HG02884 (cell line): ENCODE results near the gene KAT6B.
"Not testable (repeated sequence)": the region's sequence is repeated elsewhere in the genome, so short reads cannot be mapped to it uniquely, and the experiment has no call there.

Source experiments
- ATAC-seq: cut with Tn5 transposase; IDR thresholded peaks from one replicate; pipeline ENCODE4 v1.9.1; 2021; ENCODE audit warnings: mild to moderate bottlenecking, moderate library complexity; ENCODE audit not compliant: unreplicated experiment

KAT6B gene

DNA sequence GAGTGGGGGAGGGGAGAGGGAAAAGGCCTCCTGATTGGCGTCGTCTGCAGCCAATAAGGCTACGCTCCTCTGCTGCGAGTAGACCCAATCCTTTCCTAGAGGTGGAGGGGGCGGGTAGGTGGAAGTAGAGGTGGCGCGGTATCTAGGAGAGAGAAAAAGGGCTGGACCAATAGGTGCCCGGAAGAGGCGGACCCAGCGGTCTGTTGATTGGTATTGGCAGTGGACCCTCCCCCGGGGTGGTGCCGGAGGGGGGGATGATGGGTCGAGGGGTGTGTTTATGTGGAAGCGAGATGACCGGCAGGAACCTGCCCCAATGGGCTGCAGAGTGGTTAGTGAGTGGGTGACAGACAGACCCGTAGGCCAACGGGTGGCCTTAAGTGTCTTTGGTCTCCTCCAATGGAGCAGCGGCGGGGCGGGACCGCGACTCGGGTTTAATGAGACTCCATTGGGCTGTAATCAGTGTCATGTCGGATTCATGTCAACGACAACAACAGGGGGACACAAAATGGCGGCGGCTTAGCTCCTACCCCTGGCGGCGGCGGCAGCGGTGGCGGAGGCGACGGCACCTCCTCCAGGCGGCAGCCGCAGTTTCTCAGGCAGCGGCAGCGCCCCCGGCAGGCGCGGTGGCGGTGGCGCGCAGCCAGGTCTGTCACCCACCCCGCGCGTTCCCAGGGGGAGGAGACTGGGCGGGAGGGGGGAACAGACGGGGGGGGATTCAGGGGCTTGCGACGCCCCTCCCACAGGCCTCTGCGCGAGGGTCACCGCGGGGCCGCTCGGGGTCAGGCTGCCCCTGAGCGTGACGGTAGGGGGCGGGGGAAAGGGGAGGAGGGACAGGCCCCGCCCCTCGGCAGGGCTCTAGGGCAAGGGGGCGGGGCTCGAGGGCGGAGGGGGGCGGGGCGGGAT, at the start of gene KAT6B:
TSS of gene KAT6B (plus strand) at position 459 of the 903 bp plus-strand sequence. CDS start 16,258 bp downstream, outside the sequence.
- ATAC-seq: peak; percentile 85

GRCh38 chr10:74778436-74779094, 47.8 kb upstream of the KAT6B start:
- no peak for ATAC-seq

DNA sequence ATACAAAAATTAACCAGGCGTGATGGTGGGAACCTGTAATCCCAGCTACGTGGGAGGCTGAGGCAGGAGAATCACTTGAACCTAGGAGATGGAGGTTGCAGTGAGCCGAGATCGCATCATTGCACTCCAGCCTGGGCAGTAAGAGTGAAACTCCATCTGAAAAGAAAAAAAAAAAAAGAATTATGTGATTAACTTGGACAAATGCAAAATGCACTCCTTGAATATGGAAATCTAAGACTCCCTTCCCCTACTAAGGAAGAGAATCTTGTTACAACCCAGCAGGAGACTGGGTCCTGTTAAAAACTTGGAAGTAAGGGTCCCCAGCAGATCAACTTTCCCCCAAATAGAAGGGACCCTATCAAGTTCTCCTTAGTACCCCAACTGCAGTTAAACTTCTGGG, 44.5 kb upstream of the KAT6B start:
- ATAC-seq: not testable (repeated sequence)

- ATAC-seq: no peak
Observed at GRCh38 chr10:74784462-74784861, 41.9 kb upstream of the KAT6B start.

DNA sequence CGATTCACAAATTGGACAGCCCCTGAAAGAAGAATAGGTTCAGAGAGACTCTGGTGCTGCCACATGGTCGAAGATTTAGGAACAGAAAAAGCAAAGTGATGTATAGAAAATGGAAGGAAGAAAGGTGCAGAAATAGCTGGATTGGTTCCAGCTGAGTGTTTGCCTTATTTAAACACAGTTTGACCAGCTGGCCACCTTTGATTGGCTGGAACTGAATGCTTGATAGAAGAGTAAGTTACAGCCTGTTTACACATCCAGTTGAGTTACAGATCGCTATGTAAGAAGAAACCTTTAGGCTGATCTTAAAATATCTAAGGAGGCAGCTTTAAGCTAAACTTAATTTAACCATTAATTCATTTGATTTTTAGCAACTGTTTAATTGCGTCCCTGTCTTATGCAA, 40.3 kb upstream of the KAT6B start:
- ATAC-seq: no peak

DNA sequence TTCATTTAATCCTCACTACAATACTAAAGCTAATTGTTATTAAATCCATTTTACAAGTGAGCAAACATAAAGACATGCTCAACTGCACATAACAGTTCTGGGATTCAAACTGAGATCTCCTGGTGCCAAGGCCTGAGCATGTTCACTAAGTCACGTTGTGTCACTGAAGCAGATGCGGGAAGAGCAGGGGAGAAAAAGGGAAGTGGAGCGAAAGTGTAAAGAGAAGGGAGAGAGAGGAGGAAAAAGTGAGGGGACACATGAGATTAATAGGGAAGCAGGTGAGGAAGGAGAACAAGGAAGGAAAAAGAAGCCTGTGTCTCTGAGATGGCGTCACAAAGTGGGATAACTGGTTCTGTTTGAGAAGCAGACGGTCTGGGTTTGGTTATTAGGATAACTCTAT, 38.9 kb upstream of the KAT6B start:
- no peak for ATAC-seq

- not testable (repeated sequence) for ATAC-seq
Observed at GRCh38 chr10:74791979-74792378, 34.4 kb upstream of the KAT6B start.

- ATAC-seq: no peak
Observed at GRCh38 chr10:74792726-74793125, 33.7 kb upstream of the KAT6B start.

- not testable (repeated sequence) for ATAC-seq
Observed at GRCh38 chr10:74793240-74793639, 33.2 kb upstream of the KAT6B start.

DNA sequence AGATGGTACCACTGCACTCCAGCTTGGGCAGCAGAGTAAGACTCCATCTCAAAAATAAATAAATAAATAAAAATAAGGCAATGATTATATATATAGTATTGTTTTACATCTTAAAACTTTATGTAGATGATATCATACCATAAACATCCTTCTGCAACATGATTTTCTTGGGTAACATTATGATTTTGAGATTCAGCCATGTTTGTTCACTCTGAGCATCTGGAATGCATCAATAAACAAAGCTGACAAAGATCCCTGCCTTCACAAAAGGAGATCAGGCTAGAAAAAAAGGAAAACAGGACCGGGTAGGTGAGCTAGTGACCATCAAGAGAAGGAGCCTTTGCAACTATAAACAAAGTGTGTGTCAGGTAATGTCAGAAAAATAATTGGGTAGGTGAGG, 31.9 kb upstream of the KAT6B start:
- ATAC-seq: no peak

- ATAC-seq: no peak
Observed at GRCh38 chr10:74797550-74797949, 28.9 kb upstream of the KAT6B start.

DNA sequence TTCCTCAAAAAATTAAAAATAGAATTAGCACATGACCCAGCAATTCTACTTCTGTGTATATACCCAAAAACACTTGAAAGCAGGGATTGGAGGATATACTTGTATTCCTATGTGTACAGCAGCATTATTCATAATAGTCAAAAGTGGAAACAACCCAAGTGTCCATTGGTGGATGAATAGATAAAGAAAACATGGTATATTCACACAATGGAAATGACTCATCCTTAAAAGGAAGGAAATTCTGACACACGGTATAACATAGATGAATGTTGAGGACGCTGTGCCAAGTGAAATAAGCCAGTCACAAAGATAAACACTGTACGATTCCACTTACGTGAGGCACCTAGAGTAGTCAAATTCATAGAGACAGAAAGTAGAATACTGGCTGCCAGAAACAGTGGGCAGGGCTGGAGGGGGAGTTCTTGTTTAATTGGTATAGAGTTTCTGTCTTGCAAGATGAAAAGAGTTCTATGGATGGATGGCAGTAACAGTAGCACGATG, 26.6 kb upstream of the KAT6B start:
- no peak for ATAC-seq

DNA sequence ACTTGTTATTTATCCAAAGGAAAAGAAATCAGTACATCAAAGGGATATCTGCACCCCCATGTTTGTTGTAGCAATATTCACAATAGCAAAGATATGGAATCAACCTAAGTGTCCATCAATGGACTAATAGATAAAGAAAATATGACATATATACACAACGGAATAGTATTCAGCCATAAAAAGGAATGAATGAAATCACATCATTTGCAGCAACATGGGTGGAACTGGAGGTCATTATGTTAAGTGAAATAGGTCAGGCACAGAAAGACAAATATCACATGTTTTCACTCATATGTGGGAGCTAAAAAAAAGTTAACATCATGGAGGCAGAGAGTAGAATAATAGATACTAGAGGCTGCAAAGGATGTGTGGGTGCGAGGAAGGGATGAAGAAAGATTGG, 25.0 kb upstream of the KAT6B start:
- no peak for ATAC-seq

- no peak for ATAC-seq
Observed at GRCh38 chr10:74808501-74808900, 17.9 kb upstream of the KAT6B start.

DNA sequence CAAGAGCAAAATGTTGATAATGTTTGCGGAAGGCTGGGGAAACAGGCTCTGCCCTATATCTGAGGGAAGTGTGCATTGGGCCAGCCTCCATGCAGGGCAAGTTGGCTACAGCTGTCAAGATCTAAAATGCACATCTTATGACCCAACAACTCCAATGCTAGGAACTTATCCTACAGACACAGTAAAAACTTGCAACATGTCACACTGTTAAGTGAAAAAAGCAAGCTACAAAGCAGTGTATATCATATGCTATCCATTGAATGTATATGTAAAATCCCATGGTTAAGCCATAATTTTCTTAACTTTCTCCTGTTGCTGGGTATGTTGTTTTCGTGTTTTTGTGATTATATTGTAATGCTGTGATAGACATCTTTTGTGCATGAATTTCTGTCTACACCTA, 16.3 kb upstream of the KAT6B start:
- ATAC-seq: no peak

DNA sequence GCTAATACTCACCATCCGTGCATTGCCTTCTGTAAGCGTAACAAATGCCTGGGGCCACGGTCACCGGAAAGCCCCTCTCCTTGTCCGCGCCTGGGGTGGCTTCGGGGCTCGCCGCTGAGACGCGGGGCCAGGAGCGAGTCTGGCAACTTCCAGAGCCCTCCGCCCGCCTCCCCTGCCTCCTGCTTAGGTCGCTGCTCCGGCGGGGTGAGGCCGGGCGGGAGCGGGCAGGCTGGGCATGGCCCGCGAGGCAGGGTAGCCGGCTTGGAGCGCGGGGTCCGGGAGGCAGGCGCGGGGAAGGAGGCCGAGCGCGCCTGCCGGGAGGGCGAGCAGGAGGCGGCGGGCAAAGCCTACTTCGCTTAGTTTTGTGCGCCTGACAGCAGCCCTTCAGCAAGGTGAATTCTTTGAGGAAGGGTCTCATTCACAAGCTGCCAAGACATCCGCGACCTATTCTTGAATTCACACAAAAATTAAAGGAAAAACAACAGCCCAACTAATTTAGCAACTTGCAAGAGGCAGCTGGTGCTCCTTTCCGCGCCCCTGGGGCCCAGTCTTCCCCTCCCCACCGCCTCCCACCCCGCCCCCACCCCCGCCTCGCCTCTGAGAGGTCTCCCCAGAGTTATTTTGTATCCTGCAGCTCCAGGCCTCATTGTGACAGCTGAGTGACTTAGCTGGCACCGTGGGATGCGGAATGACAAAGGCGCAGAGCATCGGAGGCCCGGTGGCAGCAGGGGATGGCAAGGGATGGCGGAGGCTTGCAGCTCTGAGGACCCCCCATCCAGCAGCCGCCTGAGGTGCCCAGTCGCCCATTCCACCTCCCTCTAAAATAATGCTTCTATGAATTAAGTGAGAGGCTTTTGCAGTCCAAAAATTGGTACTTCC, 12.8 kb upstream of the KAT6B start:
- ATAC-seq: no peak

GRCh38 chr10:74814797-74815196, 11.6 kb upstream of the KAT6B start:
- ATAC-seq: no peak

DNA sequence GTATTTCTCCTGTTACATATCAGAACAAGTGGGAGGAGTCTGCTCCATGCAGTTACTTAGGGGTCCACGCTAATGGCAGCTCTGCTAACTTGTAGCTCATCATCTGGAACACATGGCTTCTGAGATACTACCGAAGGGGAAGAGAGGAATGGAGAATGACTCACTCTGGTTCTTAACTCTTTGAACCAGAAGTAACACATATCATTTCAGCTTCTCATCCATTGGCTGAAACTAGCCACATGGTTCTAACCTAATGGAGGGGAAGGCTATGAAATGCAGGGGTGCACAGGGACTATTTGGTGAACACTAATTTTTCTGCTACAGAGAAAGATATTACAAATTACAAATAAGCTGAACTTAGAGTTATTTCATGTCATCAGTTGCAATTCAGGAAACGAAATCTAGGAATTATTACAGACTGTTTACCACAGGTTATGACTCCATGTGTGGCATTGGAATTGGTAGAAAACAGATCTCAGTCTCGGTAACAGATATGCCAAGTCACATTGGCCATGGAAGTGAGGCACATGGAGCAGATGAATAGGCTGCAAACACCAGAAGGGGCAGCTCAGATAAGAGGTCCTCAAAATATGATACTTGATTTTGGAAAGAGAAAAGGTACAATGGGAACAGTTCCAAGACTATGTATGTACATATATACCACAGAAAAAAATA, 9.4 kb upstream of the KAT6B start:
- no peak for ATAC-seq

DNA sequence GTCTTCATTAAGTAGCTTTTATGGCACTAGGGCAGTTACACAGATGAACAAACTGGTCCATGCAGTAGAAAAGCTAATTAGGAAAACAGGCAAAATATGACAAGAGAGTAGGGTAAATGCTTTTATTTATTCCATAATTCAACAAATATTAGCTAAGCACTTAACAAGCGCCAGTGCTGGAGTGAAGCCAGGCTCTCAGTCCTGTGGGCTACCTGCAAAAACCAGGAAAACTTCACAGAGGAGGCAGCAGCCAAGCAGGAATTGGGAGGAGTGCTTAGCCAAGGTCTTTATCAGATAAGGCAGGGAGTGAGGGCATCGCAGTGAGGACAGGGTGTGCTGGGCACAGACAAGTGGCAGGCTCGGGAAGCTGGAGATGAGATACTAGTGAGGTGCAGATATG, 4.9 kb upstream of the KAT6B start:
- ATAC-seq: no peak

GRCh38 chr10:74822101-74822500, 4.3 kb upstream of the KAT6B start:
- no peak for ATAC-seq
